Esophagus muscularis mucosa (tissue), 4 donors: ENCODE measurements around the gene INTS15.

ENCODE experiments used
- EP300 ChIP-seq: sonication (generic); formaldehyde crosslinking; IDR thresholded peaks from one replicate; pipeline ENCODE4 v1.6.1; 2017; ENCODE audit warnings: antibody characterized with exemption
- POLR2AphosphoS5 ChIP-seq, 2 donors: sonication (generic); formaldehyde crosslinking; IDR thresholded peaks; one replicate each; pipeline ENCODE4 v1.6.1; 2017; ENCODE audit warnings: antibody characterized with exemption in 2 of 2
- TF ChIP-seq, protein P1 (sequence below), 3 experiments: fragments of 200-600 bp in 2 of 3; fragments of 450-650 bp in 1 of 3; sonication (generic) in 2 of 3; IDR thresholded peaks; one replicate each; pipeline ENCODE4 v1.5.1; 2017 to 2019; ENCODE audit warnings: antibody characterized with exemption in 3 of 3, mild to moderate bottlenecking in 2 of 3, moderate library complexity in 1 of 3

DNA sequence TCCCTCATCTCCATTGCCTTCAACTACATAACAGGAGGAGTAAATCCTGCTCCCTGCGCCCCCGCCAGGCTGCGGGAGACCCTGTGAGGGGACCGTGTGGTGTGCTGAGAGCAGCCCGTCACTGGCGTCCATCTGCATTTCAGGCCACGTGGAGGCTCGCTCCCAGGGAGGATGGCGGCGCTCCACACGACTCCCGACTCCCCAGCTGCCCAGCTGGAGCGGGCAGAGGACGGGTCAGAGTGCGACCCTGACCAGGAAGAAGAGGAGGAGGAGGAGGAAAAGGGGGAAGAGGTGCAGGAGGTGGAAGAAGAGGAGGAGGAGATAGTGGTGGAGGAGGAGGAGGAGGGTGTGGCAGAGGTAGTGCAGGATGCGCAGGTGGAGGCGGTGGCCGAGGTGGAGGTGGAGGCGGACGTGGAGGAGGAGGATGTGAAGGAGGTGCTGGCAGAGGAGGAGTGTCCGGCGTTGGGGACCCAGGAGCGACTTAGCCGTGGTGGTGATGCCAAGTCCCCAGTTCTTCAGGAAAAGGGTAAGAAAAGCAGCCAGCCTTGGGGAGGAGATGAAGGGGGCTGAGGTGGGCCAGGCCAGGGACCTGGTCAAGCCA, 52.5 kb downstream of the INTS15 start:
- TF ChIP-seq, protein P1, sequence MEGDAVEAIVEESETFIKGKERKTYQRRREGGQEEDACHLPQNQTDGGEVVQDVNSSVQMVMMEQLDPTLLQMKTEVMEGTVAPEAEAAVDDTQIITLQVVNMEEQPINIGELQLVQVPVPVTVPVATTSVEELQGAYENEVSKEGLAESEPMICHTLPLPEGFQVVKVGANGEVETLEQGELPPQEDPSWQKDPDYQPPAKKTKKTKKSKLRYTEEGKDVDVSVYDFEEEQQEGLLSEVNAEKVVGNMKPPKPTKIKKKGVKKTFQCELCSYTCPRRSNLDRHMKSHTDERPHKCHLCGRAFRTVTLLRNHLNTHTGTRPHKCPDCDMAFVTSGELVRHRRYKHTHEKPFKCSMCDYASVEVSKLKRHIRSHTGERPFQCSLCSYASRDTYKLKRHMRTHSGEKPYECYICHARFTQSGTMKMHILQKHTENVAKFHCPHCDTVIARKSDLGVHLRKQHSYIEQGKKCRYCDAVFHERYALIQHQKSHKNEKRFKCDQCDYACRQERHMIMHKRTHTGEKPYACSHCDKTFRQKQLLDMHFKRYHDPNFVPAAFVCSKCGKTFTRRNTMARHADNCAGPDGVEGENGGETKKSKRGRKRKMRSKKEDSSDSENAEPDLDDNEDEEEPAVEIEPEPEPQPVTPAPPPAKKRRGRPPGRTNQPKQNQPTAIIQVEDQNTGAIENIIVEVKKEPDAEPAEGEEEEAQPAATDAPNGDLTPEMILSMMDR (IDR thresholded peaks at IDR 0.05): no peak
- no peak for TF ChIP-seq POLR2AphosphoS5 (IDR thresholded peaks at IDR 0.05)
- TF ChIP-seq EP300: no peak
